HG03575 (cell line): ENCODE measurements around the gene CNKSR3.

ENCODE experiments used
- ATAC-seq: cut with Tn5 transposase; IDR thresholded peaks from one replicate; pipeline ENCODE4 v1.9.1; 2021; ENCODE audit not compliant: unreplicated experiment, insufficient number of reproducible peaks, low FRiP score; ENCODE audit errors: extremely low read depth

CNKSR3 gene

GRCh38 chr6:154487367-154488247 lies 22.9 kb downstream of the CNKSR3 start:
- no peak for ATAC-seq

- ATAC-seq, result no peak
Measured at GRCh38 chr6:154485815-154486214, 24.7 kb downstream of the CNKSR3 start.

- no peak for ATAC-seq
Measured at GRCh38 chr6:154484942-154485341, 25.5 kb downstream of the CNKSR3 start.

- no peak for ATAC-seq
Measured at GRCh38 chr6:154482858-154483257, 27.6 kb downstream of the CNKSR3 start.

- no peak for ATAC-seq
Measured at GRCh38 chr6:154481521-154482013, 28.9 kb downstream of the CNKSR3 start.

- no peak for ATAC-seq
Measured at GRCh38 chr6:154479771-154480639, 30.5 kb downstream of the CNKSR3 start.

- ATAC-seq, result no peak
Measured at GRCh38 chr6:154479351-154479769, 31.1 kb downstream of the CNKSR3 start.

GRCh38 chr6:154478701-154479060 lies 31.8 kb downstream of the CNKSR3 start:
- no peak for ATAC-seq

- ATAC-seq, result no peak
Measured at GRCh38 chr6:154478021-154478700, 32.3 kb downstream of the CNKSR3 start.

- no peak for ATAC-seq
Measured at GRCh38 chr6:154476494-154476893, 34.0 kb downstream of the CNKSR3 start.

GRCh38 chr6:154474648-154475428 lies 35.6 kb downstream of the CNKSR3 start:
- no peak for ATAC-seq

GRCh38 chr6:154473324-154473723 lies 37.2 kb downstream of the CNKSR3 start:
- ATAC-seq, result no peak

GRCh38 chr6:154471609-154472362 lies 38.7 kb downstream of the CNKSR3 start:
- no peak for ATAC-seq

- ATAC-seq, result no peak
Measured at GRCh38 chr6:154469306-154469935, 41.1 kb downstream of the CNKSR3 start.

- no peak for ATAC-seq
Measured at GRCh38 chr6:154468760-154469159, 41.7 kb downstream of the CNKSR3 start.

GRCh38 chr6:154466971-154467679 lies 43.4 kb downstream of the CNKSR3 start:
- no peak for ATAC-seq

GRCh38 chr6:154466139-154466538 lies 44.3 kb downstream of the CNKSR3 start:
- no peak for ATAC-seq
